DMS 273 treated with DMSO at 0.1 percent for 48 hours (cell line): ENCODE measurements around the gene PLB1.

Experiments
- DNase-seq: peaks from one replicate; lab custom pipeline; 2025; lab: John Stamatoyannopoulos, UW

PLB1 gene

GRCh38 chr2:28565720-28566295 is 69.9 kb downstream of the PLB1 start:
- no peak for DNase-seq

DNA sequence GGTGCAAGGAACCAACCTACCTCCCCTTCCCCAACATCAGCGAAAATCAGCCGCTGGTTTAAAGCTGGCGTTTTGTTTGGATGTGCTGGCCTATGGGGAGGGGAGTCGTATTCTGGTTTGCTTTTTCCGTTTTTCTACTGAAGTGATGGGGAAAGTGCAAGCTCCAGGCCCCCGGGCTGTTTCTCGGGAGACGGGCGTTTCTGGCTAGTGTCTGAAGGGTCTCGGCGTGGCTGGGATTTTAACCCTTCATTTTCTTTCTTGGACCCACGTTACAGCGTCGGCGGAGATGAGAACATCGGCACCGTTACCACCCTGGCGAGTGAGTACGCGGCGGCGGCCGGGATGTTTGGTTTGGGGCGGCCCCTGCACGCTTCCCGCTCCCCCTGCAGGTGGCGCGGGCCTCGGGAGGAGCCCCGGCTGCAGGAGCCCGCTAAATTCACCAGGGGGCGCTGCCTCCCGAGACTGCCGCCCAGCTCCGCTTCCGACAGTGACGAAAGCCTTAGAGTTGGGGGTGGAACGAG is 70.7 kb downstream of the PLB1 start:
- DNase-seq, result peak; percentile 65

DNA sequence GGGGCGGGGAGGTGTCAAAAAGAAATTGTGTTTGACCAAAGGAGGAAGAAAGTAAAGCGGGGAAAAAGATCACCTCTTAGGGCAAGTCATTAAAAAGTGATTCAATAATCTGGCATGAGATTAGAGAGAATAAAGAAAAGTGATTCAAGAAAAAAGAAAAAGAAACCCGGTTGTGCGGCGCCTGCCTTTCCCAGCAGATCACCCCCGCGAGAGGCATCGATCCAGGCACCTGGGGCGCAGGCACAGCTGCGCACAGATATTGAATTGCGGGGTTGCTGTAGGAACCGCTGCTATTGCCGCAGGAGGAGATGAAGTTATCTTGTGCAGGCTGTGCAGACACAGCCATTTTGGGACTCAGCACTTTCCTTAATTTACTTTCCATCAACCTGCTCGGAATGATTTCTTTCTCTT is 71.2 kb downstream of the PLB1 start:
- peak; percentile 64 for DNase-seq

DNA sequence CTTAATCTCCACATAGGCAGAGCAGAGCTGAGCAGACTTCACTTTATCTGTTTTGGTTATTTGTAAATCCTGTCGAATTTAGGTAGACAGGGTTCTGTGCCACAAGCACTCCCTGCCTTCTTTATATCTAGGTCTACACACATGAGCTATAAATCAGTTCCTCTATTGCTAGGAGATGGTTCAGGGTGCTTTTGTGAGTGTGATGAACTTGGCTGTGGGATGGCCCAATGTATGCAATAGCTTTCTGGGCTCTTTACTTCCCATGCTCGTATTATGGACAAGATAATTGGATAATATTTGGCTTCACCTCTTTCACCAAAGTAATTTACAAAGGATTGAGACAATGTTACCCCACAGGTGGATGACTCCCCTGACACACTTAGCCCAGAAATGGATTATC is 72.2 kb downstream of the PLB1 start:
- no peak for DNase-seq

- no peak for DNase-seq
Observed at GRCh38 chr2:28568533-28568932, 72.7 kb downstream of the PLB1 start.

- no peak for DNase-seq
Observed at GRCh38 chr2:28570431-28570830, 74.6 kb downstream of the PLB1 start.

GRCh38 chr2:28576714-28577113 is 80.9 kb downstream of the PLB1 start:
- DNase-seq, result no peak

GRCh38 chr2:28577791-28578680 is 82.2 kb downstream of the PLB1 start:
- DNase-seq, result no peak

DNA sequence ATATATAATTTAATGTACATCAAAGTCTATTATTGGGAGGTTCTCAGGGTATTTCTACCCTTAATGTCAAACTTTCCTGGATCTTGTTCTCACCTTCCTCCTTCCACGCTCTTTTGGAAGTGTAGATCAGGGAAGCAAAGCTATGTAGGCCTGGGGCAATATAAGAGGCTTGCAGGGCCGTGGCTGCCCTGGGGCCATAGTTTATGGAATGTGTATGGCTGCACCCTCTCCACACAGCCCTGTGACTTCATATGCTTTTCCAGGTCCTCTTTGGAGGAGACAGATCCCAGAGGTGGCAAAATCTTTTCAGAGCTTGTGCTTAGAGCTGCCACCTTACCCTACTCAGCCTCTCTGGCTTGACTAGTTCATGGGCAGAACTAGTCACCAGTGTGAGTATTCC is 82.9 kb downstream of the PLB1 start:
- DNase-seq, result no peak

DNA sequence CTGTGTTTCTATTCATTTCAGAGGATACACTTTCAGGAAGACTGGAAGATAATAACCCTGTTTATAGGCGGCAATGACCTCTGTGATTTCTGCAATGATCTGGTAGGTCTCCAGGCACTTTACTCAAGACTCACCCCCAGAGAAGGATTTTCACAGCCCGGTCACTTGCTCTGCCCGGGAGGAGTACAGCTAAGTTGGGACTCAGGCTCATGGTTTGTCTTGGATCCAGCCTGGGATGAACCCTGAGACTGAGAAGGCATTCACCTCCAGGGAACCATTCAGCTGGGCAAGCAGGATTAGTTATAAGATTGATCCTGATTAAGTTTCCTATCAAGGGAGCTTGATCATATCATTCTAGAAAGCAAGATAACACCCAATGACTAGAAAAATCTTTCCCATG is 83.7 kb downstream of the PLB1 start:
- no peak for DNase-seq

GRCh38 chr2:28580078-28580477 is 84.2 kb downstream of the PLB1 start:
- no peak for DNase-seq

- DNase-seq, result no peak
Observed at GRCh38 chr2:28581312-28581711, 85.5 kb downstream of the PLB1 start.

DNA sequence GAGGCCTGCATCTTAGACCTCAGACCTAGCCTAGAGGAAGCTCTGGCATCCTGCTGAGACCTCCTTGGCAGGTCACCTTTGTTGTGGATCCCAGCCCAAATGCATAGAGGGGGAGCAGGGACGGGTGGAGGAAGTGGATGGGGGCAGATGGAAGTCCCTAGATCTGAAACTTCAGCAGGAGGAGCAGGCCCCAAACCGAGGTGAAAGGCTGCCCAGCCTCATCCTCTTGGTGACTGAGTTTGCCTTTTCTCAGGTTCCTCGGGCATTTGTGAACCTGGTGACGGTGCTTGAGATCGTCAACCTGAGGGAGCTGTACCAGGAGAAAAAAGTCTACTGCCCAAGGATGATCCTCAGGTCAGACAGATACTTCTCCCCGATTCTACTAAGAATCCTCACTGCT is 86.3 kb downstream of the PLB1 start:
- no peak for DNase-seq

- no peak for DNase-seq
Observed at GRCh38 chr2:28582595-28582994, 86.7 kb downstream of the PLB1 start.

DNA sequence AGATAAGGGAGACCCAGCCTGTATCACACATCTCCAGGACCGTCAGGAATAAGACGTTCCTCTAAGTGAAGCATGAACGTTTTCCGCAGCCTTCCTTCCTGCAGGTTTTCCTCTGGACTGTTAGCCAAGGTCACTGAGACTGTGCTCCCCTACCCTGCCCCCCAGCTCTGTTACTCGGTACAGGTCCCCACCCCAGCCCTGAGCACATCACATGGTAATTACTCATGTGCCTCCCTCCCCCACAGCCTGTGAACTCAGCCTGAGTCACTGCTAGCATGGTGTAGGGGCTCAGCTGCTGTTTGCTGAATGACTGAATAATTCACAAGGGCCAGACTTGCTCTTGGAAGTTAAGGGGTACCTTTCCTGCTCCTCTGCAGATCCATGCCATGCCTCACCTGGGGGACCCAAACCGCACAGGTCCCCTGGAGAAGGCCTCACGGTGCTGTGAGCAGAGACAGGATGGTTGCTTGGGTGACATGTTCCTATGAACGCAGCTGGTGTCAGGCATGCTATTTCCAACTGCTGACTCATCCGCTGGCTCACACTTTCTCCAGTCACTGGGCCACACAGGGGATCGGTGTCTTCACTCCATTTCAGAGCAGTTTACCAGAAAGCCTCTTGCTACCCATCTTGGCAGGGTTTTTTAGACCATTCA is 88.2 kb downstream of the PLB1 start:
- DNase-seq, result no peak

GRCh38 chr2:28586867-28587266 is 91.0 kb downstream of the PLB1 start:
- DNase-seq, result no peak

DNA sequence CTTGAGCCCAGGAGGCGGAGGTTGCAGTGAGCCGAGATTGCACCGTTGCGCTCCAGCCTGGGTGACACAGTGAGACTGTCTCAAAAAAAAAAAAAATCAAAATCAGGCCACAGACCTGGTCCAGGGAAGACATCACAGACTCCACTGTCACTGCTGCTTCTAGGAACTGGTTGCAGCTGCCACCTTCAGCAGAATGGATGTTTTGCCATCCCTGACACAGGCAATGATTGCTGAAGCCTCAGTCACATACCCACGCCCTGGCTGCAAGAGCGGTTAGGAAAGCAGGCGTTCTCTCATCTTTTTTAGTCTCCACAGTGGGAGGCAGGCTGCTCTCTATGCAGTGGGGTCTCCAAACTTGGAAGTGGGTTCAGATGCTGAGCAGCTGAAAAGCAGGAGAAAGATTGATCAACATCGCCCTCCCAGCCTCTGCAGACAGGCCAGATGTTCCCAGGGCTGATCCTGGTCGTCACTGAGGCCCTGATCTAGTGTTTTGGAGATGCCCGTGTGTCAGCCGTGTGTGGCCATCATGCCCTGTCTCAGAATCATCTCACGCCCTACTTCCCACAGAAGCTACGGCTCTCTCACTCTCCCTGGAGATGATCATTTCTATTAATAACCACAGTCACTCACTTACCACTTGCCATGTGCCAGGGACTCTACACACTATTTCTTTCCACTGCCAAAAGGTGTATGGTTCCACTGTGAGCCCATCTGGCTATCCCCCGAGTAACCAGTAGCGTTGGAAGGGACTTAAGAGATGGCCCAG is 91.8 kb downstream of the PLB1 start:
- DNase-seq, result no peak

GRCh38 chr2:28588292-28588670 is 92.4 kb downstream of the PLB1 start:
- DNase-seq, result no peak

- no peak for DNase-seq
Observed at GRCh38 chr2:28589746-28590463, 94.0 kb downstream of the PLB1 start.

GRCh38 chr2:28590496-28591301 is 94.8 kb downstream of the PLB1 start:
- DNase-seq, result no peak
